Smooth muscle cell (in vitro differentiated cells): ENCODE measurements around the gene GAL3ST2. TPM values are rescaled to one million over a fixed set of nuclear protein-coding genes. Genes with fewer than 3 reads are reported as not detected.
"Not testable (repeated sequence)": the region's sequence is repeated elsewhere in the genome, so short reads cannot be mapped to it uniquely, and the experiment has no call there.

Experiments used
- DNase-seq: peaks from one replicate; lab custom pipeline; 2025; ENCODE audit not compliant: unreplicated experiment; lab: John Stamatoyannopoulos, UW
- H2AFZ ChIP-seq: fragments of 200-600 bp; sonication (generic); 2 replicates; pipeline ENCODE4 v1.6.0; 2016; ENCODE audit warnings: antibody characterized with exemption, low read depth, mild to moderate bottlenecking
- H3F3A ChIP-seq: fragments of 200-600 bp; sonication (generic); 2 replicates; pipeline ENCODE4 v1.6.0; 2017; ENCODE audit warnings: antibody characterized with exemption, low read depth
- H3K27ac ChIP-seq: fragments of 200-600 bp; sonication (generic); 2 replicates; pipeline ENCODE4 v1.5.1; 2016; ENCODE audit warnings: low read depth, mild to moderate bottlenecking
- H3K27me3 ChIP-seq: fragments of 200-600 bp; sonication (generic); 2 replicates; pipeline ENCODE4 v1.6.1; 2016; ENCODE audit warnings: low read depth, mild to moderate bottlenecking
- H3K36me3 ChIP-seq: fragments of 200-600 bp; sonication (generic); 2 replicates; pipeline ENCODE4 v1.5.1; 2016; ENCODE audit warnings: low read depth
- H3K4me1 ChIP-seq: fragments of 200-600 bp; sonication (generic); 2 replicates; pipeline ENCODE4 v1.5.1; 2016; ENCODE audit warnings: low read depth
- H3K4me2 ChIP-seq: fragments of 200-600 bp; sonication (generic); 2 replicates; pipeline ENCODE4 v1.6.0; 2016; ENCODE audit warnings: mild to moderate bottlenecking
- H3K4me3 ChIP-seq: fragments of 200-600 bp; sonication (generic); 2 replicates; pipeline ENCODE4 v1.5.1; 2016; ENCODE audit warnings: mild to moderate bottlenecking
- H3K79me2 ChIP-seq: fragments of 200-600 bp; sonication (generic); 2 replicates; pipeline ENCODE4 v1.6.0; 2016; ENCODE audit warnings: low read depth, mild to moderate bottlenecking
- H3K9ac ChIP-seq: fragments of 200-600 bp; sonication (generic); 2 replicates; pipeline ENCODE4 v1.6.0; 2016; ENCODE audit warnings: low read depth
- H3K9me3 ChIP-seq: fragments of 200-600 bp; sonication (generic); replicated peaks from 2 replicates; pipeline ENCODE4 v1.5.1; 2016; ENCODE audit warnings: low read depth
- H4K20me1 ChIP-seq: fragments of 200-600 bp; sonication (generic); 2 replicates; pipeline ENCODE4 v1.6.0; 2016; ENCODE audit warnings: low read depth
- CTCF ChIP-seq: fragments of 200-600 bp; sonication (generic); IDR thresholded peaks from 2 replicates; pipeline ENCODE4 v1.5.1; 2017; ENCODE audit warnings: borderline replicate concordance, mild to moderate bottlenecking, antibody characterized with exemption; ENCODE audit not compliant: insufficient read depth, poor library complexity, severe bottlenecking
- WGBS: methylation state at CpG from one replicate; pipeline ENCODE4 v1.1.7; 2016; ENCODE audit warnings: low lambda C conversion rate; 5-methylcytosine and 5-hydroxymethylcytosine counted together
- polyA plus RNA-seq: library from polyadenylated mRNA; unstranded; fragments of >200 nt; fragmentation: Nextera tagmentation; extraction: Ambion mirVana; gene quantifications from 2 replicates; pipeline ENCODE4 v1.2.1, GENCODE V29; 2016
- total RNA-seq: library from RNA; depleted of rRNA; stranded (reverse); fragments of >200 nt; gene quantifications from 2 replicates; pipeline ENCODE4 v1.2.3, GENCODE V29; 2014

The GAL3ST2 gene
- total and polyA plus RNA-seq, 2 experiments from 2014 or later: 0.34 TPM; not detected in 1

- Histone ChIP-seq H3K36me3 (no peaks in the 10 kb centered on the region), H3K4me2 (no peak overlapping the region), H3K27ac (no peak overlapping the region), H2AFZ (no peak overlapping the region), H3K4me3 (no peak overlapping the region), H3F3A (no peaks in the 10 kb centered on the region), H3K9ac (no peak overlapping the region), H3K27me3 (no peaks in the 10 kb centered on the region), H4K20me1 (no peaks in the 10 kb centered on the region), H3K9me3 (no peaks in the 10 kb centered on the region), H3K4me1 (no peaks in the 10 kb centered on the region), H3K79me2 (no peaks in the 10 kb centered on the region)
- 92% methylated on average over 4 of the region's 4 CpGs for WGBS
- DNase-seq: no peak
- TF ChIP-seq CTCF: no peak
These were observed 11.5 kb downstream of the GAL3ST2 start for GRCh38 chr2:241788135-241788534.

GRCh38 chr2:241788572-241788971, 11.9 kb downstream of the GAL3ST2 start:
- H3K9me3 ChIP-seq: no peaks in the 10 kb centered on the region
- H2AFZ ChIP-seq: no peak overlapping the region
- no peak overlapping the region for H3K9ac ChIP-seq
- H3K27me3 ChIP-seq: no peaks in the 10 kb centered on the region
- no peak overlapping the region for H3K27ac ChIP-seq
- DNase-seq: no peak
- H3K36me3 ChIP-seq: no peaks in the 10 kb centered on the region
- H3K4me2 ChIP-seq: no peak overlapping the region
- no peak for TF ChIP-seq CTCF
- no peak overlapping the region for H3K4me3 ChIP-seq
- H3F3A ChIP-seq: no peaks in the 10 kb centered on the region
- no peaks in the 10 kb centered on the region for H4K20me1 ChIP-seq
- WGBS: 66% methylated on average over 3 of the region's 3 CpGs
- H3K4me1 ChIP-seq: no peaks in the 10 kb centered on the region
- no peaks in the 10 kb centered on the region for H3K79me2 ChIP-seq

GRCh38 chr2:241791385-241791784, 14.8 kb downstream of the GAL3ST2 start:
- not testable (repeated sequence) for H3K4me1 ChIP-seq, H3K27ac ChIP-seq, H3K4me3 ChIP-seq, H3K9me3 ChIP-seq, DNase-seq, H3F3A ChIP-seq, H3K4me2 ChIP-seq, H3K9ac ChIP-seq, H3K36me3 ChIP-seq, H4K20me1 ChIP-seq, H3K79me2 ChIP-seq, H2AFZ ChIP-seq, H3K27me3 ChIP-seq
- 75% methylated on average over 3 of the region's 3 CpGs for WGBS

- H3K9me3 ChIP-seq: no peaks in the 10 kb centered on the region
- no peak for TF ChIP-seq CTCF
- no peak overlapping the region for H3K4me2 ChIP-seq
- H3F3A ChIP-seq: no peaks in the 10 kb centered on the region
- H3K27ac ChIP-seq: no peak overlapping the region
- no peaks in the 10 kb centered on the region for H3K36me3 ChIP-seq
- H3K9ac ChIP-seq: no peak overlapping the region
- no peaks in the 10 kb centered on the region for H3K27me3 ChIP-seq
- H2AFZ ChIP-seq: no peak overlapping the region
- WGBS: 93% methylated on average over 5 of the region's 5 CpGs
- DNase-seq: no peak
- H3K4me3 ChIP-seq: no peak overlapping the region
- no peaks in the 10 kb centered on the region for H4K20me1 ChIP-seq
- H3K4me1 ChIP-seq: no peaks in the 10 kb centered on the region
- no peaks in the 10 kb centered on the region for H3K79me2 ChIP-seq
These were observed 16.8 kb downstream of the GAL3ST2 start for GRCh38 chr2:241793385-241793784.
